Activated naive CD4-positive, alpha-beta T cell treated with anti-CD3 and anti-CD28 coated beads, Interleukin-2, amount 50 U/mL, for 24 hours (primary cell): ENCODE results near the gene RAB43.
"Not testable (repeated sequence)": the region's sequence is repeated elsewhere in the genome, so short reads cannot be mapped to it uniquely, and the experiment has no call there.

Source experiments
- H3K27ac Mint-ChIP-seq: one replicate; pipeline ENCODE4 v1.8.0; 2021; ENCODE audit warnings: mild to moderate bottlenecking, mixed read lengths
- H3K27me3 Mint-ChIP-seq: one replicate; pipeline ENCODE4 v1.8.0; 2021; ENCODE audit warnings: mixed read lengths
- H3K36me3 Mint-ChIP-seq: one replicate; pipeline ENCODE4 v1.8.0; 2021; ENCODE audit warnings: mixed read lengths
- H3K4me1 Mint-ChIP-seq: one replicate; pipeline ENCODE4 v1.8.0; 2021; ENCODE audit warnings: mixed read lengths
- H3K4me3 Mint-ChIP-seq: one replicate; pipeline ENCODE4 v1.8.0; 2021; ENCODE audit warnings: mild to moderate bottlenecking, mixed read lengths
- H3K9me3 Mint-ChIP-seq: one replicate; pipeline ENCODE4 v1.8.0; 2021; ENCODE audit warnings: mixed read lengths

RAB43 gene

DNA sequence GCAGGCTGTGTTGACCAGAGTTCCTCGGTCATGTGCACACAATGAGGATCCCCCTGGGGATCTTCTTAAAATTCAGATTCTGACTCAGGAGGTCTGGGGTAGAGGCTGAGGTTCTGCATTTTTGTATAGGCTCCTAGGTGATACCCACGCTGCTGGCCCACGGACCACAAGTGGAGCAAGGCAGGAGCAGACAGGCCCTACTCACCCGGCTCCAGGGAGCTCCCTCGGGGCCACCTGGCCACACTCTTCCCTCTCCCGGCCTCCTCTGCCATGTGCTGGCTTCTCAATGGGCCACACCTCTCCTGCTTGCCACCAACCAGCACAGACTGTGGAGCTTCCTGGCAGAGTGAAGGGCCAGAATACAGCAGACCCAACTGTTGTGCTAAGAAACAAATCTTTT lies 37.1 kb downstream of the RAB43 start:
- Mint-ChIP-seq H3K9me3 (no peaks in the 10 kb centered on the region), H3K4me1 (peaks cover 12% of the 10 kb centered on the region), H3K4me3 (no peak overlapping the region), H3K27me3 (no peaks in the 10 kb centered on the region), H3K27ac (no peak overlapping the region), H3K36me3 (no peaks in the 10 kb centered on the region)

DNA sequence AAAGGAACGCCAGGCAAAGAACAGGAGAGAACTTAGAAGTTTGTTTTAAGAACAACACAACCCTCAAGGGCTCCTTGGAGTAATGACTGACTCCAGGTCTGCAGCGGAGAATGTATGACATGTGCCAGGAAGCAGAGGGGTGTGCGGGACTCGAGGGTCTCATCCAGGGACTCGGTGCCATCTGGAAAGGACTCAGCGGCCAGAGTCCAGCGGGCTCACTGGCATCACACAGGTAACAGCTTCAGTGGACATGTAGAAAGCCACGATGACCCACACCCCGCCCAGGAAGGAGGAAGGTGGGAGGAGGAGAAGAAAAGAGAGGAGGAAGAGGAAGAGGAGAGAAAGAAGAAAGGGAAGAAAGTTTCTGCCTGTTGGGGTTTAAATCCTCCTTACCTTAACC lies 39.6 kb downstream of the RAB43 start:
- Mint-ChIP-seq H3K27me3 (no peaks in the 10 kb centered on the region), H3K4me3 (no peak overlapping the region), H3K27ac (peak overlapping the region; percentile 44), H3K36me3 (no peaks in the 10 kb centered on the region), H3K9me3 (no peaks in the 10 kb centered on the region), H3K4me1 (peaks cover 12% of the 10 kb centered on the region)

DNA sequence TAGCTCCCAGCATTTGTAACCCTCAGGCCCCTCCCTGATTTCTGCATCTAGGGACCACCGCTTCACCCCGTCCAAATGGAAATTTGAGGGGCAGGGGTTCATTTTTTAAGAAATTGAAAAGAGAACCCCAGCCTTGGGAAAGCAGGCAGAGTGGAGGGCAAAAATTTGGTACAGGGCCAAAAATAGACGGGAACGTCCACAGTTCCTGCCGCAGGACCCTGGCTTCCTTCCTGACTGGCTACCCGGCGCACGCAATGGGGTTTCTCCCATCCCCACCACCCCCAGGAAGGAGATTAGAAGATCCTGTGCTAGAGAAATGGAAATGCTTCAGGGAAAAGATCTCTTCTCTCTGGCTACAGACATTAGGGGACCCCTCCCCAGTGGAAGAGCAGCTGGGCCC lies 40.1 kb downstream of the RAB43 start:
- no peaks in the 10 kb centered on the region for H3K36me3 Mint-ChIP-seq
- no peak overlapping the region for H3K27ac Mint-ChIP-seq
- no peak overlapping the region for H3K4me3 Mint-ChIP-seq
- H3K4me1 Mint-ChIP-seq = peaks cover 12% of the 10 kb centered on the region
- no peaks in the 10 kb centered on the region for H3K27me3 Mint-ChIP-seq
- H3K9me3 Mint-ChIP-seq = no peaks in the 10 kb centered on the region

DNA sequence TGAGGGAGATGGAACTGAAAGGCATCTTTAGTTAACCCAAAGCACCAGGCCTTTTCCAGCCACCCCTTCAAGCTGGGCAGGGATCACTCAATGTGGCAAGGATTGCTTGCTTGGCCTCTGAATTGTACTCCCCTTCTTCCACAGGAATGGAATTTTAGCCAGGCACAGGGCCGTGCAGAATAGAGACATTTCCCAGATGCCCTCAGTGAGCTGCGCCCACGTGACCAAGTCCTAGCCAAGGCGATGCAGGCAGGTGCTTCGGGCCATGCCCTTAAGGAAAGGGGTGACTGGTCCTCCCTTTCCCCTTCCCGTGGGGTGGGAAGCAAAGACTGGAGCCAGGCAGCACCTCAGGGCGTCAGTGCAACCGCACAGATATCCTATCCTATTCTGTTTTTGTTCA lies 43.1 kb downstream of the RAB43 start:
- no peaks in the 10 kb centered on the region for H3K27me3 Mint-ChIP-seq

DNA sequence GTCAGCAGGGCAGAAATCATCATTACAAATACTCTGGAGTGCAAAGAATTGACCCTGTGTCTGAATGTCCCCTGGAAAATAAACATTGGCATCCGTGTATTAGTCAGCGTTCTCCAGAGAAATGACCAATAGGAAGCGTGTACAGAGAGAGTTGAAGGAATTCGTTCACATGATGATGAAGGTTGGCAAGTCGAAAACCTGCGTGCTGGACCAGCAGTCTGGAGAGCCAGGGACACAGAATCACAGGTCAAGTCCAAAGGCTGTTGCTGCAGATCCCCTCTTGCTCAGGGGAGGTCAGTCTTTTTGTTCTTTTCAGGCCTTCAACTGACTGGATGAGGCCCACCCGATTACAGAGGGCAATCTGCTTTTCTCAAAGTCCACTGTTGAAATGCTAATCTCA lies 44.4 kb downstream of the RAB43 start:
- Mint-ChIP-seq H3K27me3 (no peaks in the 10 kb centered on the region), H3K4me3 (no peak overlapping the region), H3K9me3 (no peaks in the 10 kb centered on the region)

More for the DNA sequence above, 43.1 kb downstream of the RAB43 start:
- peaks cover 9% of the 10 kb centered on the region for H3K4me1 Mint-ChIP-seq
- H3K4me3 Mint-ChIP-seq = no peak overlapping the region
- no peaks in the 10 kb centered on the region for H3K9me3 Mint-ChIP-seq
- H3K27ac Mint-ChIP-seq = no peak overlapping the region
- no peaks in the 10 kb centered on the region for H3K36me3 Mint-ChIP-seq

DNA sequence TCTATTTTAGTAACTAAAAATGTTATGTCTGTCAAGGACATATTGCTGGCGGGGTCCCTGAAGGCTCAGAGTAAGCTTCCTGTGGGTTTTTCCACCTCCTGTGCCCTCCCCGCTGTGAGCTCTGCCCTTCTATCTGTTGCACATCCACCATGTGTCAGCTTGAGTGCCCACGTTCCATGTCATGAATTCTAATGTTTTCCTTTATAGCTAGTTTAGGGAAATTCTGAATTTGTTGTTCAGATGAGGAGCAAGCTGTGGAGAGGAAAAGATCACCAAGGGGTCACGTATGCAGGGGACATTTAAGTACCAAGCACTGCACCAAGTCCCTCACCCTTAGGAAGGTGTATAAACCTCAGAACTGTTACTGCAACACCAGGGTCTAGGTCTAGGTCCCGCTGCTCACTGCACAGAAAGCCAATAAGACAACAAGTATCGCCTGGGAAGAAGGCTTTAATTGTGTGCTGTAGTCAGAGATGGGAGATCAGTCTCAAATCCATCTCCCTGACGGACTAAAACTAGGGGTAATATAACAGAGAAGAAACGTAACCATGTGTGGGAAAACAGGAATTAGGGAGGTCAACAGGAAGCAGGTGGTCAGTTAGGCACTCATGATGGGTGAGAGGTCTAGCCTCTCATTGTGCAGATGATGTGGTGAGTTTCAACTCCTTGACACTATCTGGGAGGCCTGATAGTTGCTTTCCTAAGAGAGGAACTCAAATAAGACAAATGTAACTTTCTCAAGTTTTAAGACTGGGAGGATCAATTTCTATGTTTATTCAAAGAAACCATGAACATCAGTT lies 51.3 kb downstream of the RAB43 start:
- H3K4me3 Mint-ChIP-seq = no peak overlapping the region
- H3K36me3 Mint-ChIP-seq = no peaks in the 10 kb centered on the region
- no peaks in the 10 kb centered on the region for H3K9me3 Mint-ChIP-seq
- H3K4me1 Mint-ChIP-seq = peaks cover 3% of the 10 kb centered on the region
- H3K27me3 Mint-ChIP-seq = no peaks in the 10 kb centered on the region
- H3K27ac Mint-ChIP-seq = no peak overlapping the region

More for the DNA sequence above, 44.4 kb downstream of the RAB43 start:
- Mint-ChIP-seq H3K4me1 (peaks cover 7% of the 10 kb centered on the region), H3K27ac (no peak overlapping the region), H3K36me3 (no peaks in the 10 kb centered on the region)

DNA sequence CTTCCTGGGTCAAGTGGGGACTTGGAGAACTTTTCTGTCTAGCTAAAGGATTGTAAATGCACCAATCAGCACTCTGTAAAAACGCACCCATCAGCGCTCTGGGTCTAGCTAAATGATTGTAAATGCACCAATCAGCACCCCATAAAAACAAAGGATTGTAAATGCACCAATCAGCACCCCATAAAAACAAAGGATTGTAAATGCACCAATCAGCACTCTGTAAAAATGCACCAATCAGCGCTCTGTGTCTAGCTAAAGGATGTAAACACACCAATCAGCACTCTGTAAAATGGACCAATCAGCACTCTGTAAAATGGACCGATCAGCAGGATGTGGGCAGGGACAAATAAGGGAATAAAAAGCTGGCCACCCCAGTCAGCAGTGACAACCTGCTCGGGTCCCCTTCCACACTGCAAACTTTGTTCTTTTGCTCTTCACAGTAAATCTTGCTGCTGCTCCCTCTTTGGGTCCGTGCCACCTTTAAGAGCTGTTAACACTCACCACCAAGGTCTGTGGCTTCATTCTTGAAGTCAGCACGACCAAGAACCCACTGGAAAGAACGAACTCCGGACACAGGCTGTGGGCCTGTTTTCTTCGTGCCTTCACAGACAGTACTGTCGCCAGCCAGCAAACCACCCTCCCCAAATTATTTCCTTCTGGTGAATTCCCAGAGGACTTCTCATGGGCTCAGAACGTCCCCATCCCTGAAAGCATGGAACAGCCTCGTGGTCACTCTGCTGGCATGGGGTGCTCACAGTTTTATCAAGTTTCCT lies 52.1 kb downstream of the RAB43 start:
- peak overlapping the region; percentile 81 for H3K4me3 Mint-ChIP-seq
- H3K9me3 Mint-ChIP-seq, H3K27ac Mint-ChIP-seq, H3K27me3 Mint-ChIP-seq, H3K4me1 Mint-ChIP-seq, H3K36me3 Mint-ChIP-seq: not testable (repeated sequence)

DNA sequence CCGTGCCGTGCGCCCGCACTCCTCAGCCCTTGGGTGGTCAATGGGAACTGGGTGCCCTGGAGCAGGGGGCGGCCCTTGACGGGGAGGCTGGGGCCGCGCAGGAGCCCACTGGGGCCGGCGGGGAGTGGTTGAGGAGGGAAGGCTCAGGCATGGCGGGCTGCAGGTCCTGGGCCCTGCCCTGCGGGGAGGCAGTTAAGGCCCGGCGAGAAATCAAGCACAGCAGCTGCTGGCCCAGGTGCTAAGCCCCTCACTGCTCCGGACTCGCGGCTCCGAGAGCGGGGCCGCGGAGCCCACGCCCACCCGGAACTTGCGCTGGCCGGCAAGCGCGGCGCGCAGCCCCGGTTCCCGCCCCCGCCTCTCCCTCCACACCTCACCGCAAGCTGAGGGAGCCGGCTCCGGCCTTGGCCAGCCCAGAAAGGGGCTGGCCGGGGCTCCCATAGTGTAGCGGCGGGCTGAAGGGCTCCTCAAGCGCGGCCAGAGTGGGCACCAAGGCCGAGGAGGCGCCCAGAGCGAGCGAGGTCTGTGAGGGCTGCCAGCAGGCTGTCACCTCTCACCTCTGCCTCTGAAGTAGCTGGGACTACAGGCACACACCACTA lies 53.2 kb downstream of the RAB43 start:
- Mint-ChIP-seq H3K4me1 (peaks cover 3% of the 10 kb centered on the region), H3K36me3 (no peaks in the 10 kb centered on the region), H3K27me3 (no peaks in the 10 kb centered on the region), H3K4me3 (peak overlapping the region; percentile 81), H3K9me3 (no peaks in the 10 kb centered on the region), H3K27ac (no peak overlapping the region)

DNA sequence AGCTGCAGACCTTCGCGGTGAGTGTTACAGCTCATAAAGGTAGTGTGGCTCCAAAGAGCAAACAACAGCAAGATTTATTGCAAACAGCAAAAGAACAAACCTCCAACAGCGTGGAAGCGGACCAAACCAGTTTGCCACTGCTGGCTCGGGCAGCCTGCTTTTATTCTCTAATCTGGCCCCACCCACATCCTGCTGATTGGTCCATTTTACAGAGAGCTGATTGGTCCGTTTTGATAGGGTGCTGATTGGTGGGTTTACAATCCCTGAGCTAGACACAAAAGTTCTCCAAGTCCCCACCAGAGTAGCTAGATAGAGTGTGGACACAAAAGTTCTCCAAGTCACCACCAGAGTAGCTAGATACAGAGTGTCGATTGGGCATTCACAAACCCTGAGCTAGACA lies 53.9 kb downstream of the RAB43 start:
- H3K4me1 Mint-ChIP-seq, H3K27me3 Mint-ChIP-seq, H3K9me3 Mint-ChIP-seq, H3K27ac Mint-ChIP-seq, H3K36me3 Mint-ChIP-seq: not testable (repeated sequence)
- H3K4me3 Mint-ChIP-seq = peak overlapping the region; percentile 68

DNA sequence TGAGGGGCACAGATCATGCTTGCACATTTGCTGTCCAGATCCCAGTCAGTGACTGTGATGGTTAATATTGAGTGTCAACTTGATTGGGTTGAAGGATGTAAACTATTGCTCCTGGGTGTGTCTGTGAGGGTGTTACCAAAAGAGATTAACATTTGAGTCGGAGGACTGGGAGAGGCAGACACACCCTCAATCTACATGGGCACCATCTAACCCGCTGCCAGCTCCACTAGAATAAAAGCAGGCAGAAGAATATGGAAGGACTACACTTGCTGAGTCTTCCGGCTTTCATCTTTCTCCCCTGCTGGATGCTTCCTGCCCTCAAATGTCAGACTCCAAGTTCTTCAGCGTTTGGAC lies 55.9 kb downstream of the RAB43 start:
- Mint-ChIP-seq H3K27me3 (no peaks in the 10 kb centered on the region), H3K36me3 (no peaks in the 10 kb centered on the region), H3K27ac (no peak overlapping the region), H3K9me3 (no peaks in the 10 kb centered on the region), H3K4me3 (no peak overlapping the region), H3K4me1 (peaks cover 3% of the 10 kb centered on the region)

DNA sequence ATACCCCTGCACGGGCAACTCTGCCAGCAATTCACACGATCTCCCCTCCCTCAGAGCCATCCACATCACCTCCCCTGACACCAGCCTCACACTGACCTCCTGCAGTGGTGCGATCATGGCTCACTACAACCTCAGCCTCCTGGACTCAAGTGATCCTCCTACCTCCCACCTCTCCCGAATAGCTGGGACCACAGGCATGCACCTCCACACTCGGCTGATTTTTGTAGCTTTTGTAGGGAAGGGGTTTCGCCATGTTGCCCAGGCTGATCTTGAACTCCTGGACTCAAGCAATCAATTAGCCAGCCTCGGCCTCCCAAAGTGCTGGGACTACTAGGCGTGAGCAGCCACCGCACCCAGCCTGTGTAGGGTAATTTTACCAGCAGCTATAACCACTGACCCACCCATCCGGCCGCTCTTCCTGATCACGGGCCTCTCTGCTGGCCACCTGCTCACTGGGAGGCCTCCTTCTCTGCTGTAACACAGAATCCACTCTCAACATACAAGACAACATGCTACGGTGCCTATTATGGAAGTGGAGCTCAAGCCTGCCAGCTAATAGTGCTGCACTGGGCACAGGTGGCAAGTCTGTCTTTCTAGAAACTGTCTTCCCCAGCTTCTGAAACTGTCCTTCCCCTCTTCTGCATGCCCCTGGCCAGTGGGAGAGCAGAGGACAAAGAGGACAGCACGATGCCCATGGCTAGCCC lies 56.4 kb downstream of the RAB43 start:
- Mint-ChIP-seq H3K4me1 (peaks cover 3% of the 10 kb centered on the region), H3K9me3 (no peaks in the 10 kb centered on the region), H3K27ac (no peak overlapping the region), H3K27me3 (no peaks in the 10 kb centered on the region), H3K4me3 (no peak overlapping the region), H3K36me3 (no peaks in the 10 kb centered on the region)

DNA sequence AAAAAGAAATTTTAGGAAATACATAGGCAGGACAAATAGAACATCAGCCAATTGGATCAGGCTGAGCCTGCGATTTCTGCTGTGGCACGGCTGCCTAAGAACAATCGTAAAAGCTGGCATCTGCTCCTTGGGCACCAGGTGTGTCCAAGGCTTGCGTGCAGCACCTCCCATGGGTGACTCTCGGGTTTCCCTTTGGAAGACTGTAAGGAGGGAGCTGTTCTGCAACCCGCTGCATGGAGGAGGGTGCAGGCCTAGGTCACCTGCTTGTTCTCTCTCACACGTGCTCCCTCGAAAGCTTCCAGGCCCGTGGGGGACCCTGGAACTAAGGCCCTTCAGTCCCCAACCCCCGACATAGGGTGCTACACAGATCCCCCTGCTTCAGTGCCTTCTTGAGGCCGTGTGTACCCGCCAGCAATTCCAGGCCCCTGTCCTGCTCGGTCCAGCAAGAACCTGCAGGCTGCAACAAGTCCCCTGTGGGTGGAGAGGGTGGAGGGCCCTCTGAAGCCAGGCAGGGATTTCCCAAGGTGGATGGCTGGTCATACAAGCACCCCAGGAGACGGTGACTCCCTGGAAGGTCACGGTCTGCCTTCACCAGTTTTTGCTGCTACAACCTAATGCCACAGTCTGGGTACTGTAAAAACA lies 57.6 kb downstream of the RAB43 start:
- Mint-ChIP-seq H3K9me3 (no peaks in the 10 kb centered on the region), H3K27me3 (no peaks in the 10 kb centered on the region), H3K4me1 (peaks cover 2% of the 10 kb centered on the region), H3K36me3 (no peaks in the 10 kb centered on the region), H3K27ac (no peak overlapping the region), H3K4me3 (no peak overlapping the region)

DNA sequence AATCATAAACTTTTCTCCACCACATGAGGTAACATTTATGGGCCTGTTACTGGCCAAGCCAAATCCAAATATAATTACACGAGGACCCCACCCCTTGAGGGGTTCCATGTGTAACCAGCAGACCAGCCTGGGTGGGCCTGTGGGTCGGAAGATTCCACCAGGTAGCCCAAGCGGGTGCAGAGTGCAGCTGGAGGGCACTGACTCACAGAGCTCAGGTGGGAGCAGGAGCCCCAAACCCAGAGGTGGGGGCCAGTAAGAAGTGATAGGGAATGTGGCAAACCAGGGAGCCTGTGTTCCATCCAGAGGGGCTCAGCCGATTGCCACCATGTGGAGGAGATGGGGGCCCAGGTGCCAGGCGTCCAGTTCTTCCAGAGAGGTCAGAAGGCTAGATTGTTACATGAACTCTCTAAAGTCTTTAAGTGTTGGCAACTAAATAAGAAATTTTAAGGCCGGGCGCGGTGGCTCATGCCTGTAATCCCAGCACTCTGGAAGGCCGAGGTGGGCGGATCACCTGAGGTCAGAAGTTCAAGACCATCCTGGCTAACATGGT lies 58.4 kb downstream of the RAB43 start:
- no peaks in the 10 kb centered on the region for H3K36me3 Mint-ChIP-seq
- no peaks in the 10 kb centered on the region for H3K27me3 Mint-ChIP-seq
- H3K4me3 Mint-ChIP-seq = no peak overlapping the region
- H3K4me1 Mint-ChIP-seq = no peaks in the 10 kb centered on the region
- H3K27ac Mint-ChIP-seq = no peak overlapping the region
- no peaks in the 10 kb centered on the region for H3K9me3 Mint-ChIP-seq

DNA sequence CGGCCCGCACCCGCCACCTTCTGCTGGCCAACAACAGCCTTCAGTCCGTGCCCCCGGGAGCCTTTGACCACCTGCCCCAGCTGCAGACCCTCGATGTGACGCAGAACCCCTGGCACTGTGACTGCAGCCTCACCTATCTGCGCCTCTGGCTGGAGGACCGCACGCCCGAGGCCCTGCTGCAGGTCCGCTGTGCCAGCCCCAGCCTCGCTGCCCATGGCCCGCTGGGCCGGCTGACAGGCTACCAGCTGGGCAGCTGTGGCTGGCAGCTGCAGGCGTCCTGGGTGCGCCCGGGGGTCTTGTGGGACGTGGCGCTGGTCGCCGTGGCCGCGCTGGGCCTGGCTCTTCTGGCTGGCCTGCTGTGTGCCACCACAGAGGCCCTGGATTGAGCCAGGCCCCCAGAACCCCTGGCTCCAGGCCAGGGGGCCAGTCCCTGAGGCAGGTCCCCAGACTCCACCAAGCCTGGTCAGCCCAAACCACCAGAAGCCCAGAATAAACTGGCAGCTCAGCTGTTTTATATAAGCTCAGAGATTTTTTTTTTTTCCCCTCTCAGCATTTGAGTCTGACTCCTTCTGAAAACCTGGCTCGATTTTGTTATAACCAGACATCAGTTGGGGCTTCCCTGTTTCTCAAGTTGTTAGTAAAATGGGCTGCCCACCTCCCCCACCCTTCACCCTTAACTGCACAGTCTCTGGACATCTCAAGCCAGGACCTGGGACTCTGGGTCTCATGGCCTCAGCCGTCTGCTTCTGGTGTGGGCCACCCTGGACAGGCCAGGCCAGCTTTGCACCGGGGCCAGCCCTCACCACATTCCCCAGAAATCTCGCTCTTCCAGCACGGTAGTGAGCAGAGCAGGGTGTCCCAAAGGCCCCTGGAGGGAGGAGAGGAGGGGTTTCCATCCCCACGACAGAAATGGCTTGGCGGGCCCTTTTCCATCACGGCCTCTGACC lies 59.4 kb downstream of the RAB43 start:
- H3K36me3 Mint-ChIP-seq = no peaks in the 10 kb centered on the region
- H3K9me3 Mint-ChIP-seq = no peaks in the 10 kb centered on the region
- H3K27ac Mint-ChIP-seq = no peak overlapping the region

More for the DNA sequence above, 59.4 kb downstream of the RAB43 start:
- no peaks in the 10 kb centered on the region for H3K27me3 Mint-ChIP-seq
- H3K4me3 Mint-ChIP-seq = no peak overlapping the region
- no peaks in the 10 kb centered on the region for H3K4me1 Mint-ChIP-seq
